SK-N-MC (cell line): ENCODE measurements around the gene ARHGDIG.

ENCODE experiments used
- EZH2 ChIP-seq: fragments of 200-600 bp; sonication (generic); IDR thresholded peaks from one replicate; pipeline ENCODE4 v1.6.1; 2017; ENCODE audit warnings: antibody characterized with exemption
- POLR2AphosphoS5 ChIP-seq: IDR thresholded peaks from 2 replicates; pipeline ENCODE4 v1.6.1; 2012; ENCODE audit warnings: mild to moderate bottlenecking, low read depth, low read length, borderline replicate concordance

DNA sequence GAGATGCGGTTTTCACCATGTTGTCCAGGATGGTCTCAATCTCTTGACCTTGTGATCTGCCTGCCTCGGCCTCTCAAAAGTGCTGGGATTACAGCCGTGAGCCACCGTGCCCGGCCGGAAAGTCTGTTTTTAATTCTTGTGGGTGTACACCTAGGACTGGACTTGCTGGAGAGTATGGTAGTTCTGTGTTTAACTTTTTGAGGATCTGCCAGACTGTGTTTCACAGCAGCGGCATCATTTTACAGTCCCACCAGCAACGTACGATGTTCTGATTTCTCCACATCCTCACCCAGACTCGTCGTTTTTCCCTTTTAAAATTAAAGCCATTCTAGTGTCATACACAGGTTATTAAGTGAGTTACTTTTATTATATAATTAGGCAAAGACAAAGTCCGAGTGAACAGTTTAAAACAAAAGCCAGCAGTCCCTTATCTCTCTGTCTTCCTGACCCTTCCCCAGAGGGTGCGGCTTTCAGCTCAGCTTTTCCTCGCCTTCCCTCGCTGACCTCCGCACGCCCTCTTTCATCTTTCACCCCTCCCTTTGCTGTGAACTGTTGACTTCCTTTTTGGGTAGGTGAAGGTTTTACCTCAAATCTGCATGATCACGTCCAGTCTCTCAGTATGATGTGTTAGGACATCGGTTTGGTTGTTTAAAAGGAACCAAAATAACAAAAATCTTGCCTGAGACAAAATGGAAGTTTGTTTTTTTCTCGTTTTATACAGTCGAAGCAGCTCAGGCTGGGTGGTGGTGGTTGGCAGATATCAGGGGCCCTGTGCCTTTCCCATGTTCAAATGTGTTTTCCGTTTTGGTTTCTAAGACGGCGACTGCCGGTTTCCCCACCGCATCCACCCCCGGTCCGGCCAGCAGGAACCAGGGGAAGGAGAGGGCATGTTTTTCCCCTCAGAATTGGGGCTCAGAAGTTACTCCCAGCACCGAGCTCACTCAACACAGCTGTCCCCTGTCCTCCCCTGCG, 27.7 kb upstream of the ARHGDIG start:
- TF ChIP-seq EZH2 (no peak), POLR2AphosphoS5 (no peak)
